ENCODE measurements around the gene B3GNT5.

DNA sequence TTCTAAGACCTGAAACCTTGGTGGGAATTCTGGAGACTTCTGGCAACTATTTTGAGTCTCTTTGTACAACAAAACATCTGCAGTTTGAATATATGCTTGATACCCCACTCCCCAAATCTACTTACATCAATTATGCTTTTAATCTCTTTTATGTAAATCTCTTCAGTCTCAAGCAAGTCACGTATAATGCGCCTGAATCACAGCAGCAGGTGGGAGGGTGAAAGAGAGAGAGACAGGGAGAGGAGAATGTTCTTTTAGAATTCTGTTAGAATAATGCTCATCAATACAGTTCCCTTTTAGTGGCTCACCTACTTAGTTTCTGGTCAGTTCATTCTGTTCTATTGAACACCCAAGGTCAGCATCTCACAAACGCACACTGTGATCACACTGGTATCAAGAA, 22.2 kb upstream of the B3GNT5 start:
- TF ChIP-seq, protein P1, sequence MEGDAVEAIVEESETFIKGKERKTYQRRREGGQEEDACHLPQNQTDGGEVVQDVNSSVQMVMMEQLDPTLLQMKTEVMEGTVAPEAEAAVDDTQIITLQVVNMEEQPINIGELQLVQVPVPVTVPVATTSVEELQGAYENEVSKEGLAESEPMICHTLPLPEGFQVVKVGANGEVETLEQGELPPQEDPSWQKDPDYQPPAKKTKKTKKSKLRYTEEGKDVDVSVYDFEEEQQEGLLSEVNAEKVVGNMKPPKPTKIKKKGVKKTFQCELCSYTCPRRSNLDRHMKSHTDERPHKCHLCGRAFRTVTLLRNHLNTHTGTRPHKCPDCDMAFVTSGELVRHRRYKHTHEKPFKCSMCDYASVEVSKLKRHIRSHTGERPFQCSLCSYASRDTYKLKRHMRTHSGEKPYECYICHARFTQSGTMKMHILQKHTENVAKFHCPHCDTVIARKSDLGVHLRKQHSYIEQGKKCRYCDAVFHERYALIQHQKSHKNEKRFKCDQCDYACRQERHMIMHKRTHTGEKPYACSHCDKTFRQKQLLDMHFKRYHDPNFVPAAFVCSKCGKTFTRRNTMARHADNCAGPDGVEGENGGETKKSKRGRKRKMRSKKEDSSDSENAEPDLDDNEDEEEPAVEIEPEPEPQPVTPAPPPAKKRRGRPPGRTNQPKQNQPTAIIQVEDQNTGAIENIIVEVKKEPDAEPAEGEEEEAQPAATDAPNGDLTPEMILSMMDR (IDR thresholded peaks at IDR 0.05), result no peak
- no peak for TF ChIP-seq POLR2A (IDR thresholded peaks at IDR 0.05)

Measured in adrenal gland (tissue), 5 donors.